ENCODE measurements around the gene USP51. TPM values are rescaled to one million over a fixed set of nuclear protein-coding genes. Genes with fewer than 3 reads are reported as not detected.
"Not testable (repeated sequence)": the region's sequence is repeated elsewhere in the genome, so short reads cannot be mapped to it uniquely, and the experiment has no call there.

The USP51 gene
- total RNA-seq, 1 experiment from 2014 or later = 1.7 TPM

DNA sequence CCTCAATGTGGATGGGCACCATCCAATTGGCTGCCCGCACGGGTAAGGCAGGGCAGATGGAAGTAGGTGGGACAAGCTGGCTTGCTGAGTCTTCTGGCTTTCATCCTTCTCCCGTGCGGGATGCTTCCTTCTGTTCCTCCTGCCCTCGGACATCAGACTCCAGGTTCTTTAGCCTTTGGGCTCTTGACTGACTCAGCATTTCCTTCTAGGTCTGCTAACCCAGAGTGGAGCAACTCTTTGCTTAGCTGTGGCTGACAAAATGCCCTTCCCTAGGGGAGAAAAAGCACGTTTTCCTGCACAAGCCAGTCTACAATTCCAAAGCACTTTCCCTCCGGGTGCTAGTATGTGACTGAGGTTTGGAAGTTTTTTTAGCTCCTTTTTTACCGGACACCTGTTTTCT, 9.7 kb downstream of the USP51 start:
- POLR2A ChIA-PET; intact Hi-C loops (cut with micrococcal nuclease; ENCODE audit: unreplicated experiment); DNase-seq (ENCODE audit: low read depth, low spot score); H3K4me3 ChIP-seq (ENCODE audit: low read depth in 2 of 2, low read length in 2 of 2); BruUV-seq (replicated peaks); H3K36me3 ChIP-seq (ENCODE audit: control insufficient read depth, insufficient read depth, low read length); in situ Hi-C loops (cut with HindIII; ENCODE audit: low pct_unique_long_range_greater_than_20kb, low sequenced_read_pairs); H3K27ac ChIP-seq (ENCODE audit: low read length); CTCF ChIA-PET; H3K9me3 ChIP-seq (ENCODE audit: control insufficient read depth, insufficient read depth, low read depth, low read length); H3K4me1 ChIP-seq (ENCODE audit: control insufficient read depth, insufficient read depth, low read length); H3K27me3 ChIP-seq (ENCODE audit: control insufficient read depth, insufficient read depth, low read length); ATAC-seq: not testable (repeated sequence)

DNA sequence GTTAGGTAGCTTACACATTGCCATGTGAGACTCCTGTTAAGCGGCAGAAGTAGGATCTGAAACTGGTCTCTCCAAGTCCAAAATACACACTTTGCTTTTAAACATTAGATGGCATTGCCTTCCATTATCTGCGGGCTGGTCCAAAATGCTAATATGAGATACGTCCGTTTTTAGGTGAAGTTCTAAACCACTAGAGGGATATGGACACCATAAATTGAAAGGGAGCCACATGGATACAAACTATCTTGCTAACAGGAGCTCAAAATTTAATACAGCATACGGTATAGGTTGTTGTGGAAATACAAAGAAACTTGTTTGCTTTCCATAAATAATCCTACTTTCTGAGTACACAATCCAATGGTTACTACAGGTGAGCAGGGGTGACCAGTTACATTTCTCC, 23.9 kb downstream of the USP51 start:
- H3K9me3 ChIP-seq (ENCODE audit: control insufficient read depth, insufficient read depth, low read depth, low read length); in situ Hi-C loops (cut with HindIII; ENCODE audit: low pct_unique_long_range_greater_than_20kb, low sequenced_read_pairs); H3K4me1 ChIP-seq (ENCODE audit: control insufficient read depth, insufficient read depth, low read length); H3K4me3 ChIP-seq (ENCODE audit: low read depth in 2 of 2, low read length in 2 of 2); H3K27ac ChIP-seq (ENCODE audit: low read length); DNase-seq (ENCODE audit: low read depth, low spot score); intact Hi-C loops (cut with micrococcal nuclease; ENCODE audit: unreplicated experiment); ATAC-seq; POLR2A ChIA-PET; CTCF ChIA-PET; H3K27me3 ChIP-seq (ENCODE audit: control insufficient read depth, insufficient read depth, low read length); H3K36me3 ChIP-seq (ENCODE audit: control insufficient read depth, insufficient read depth, low read length); BruUV-seq (replicated peaks): not testable (repeated sequence)

- POLR2A ChIA-PET; in situ Hi-C loops (cut with HindIII; ENCODE audit: low pct_unique_long_range_greater_than_20kb, low sequenced_read_pairs); BruUV-seq (replicated peaks); H3K27ac ChIP-seq (ENCODE audit: low read length); H3K9me3 ChIP-seq (ENCODE audit: control insufficient read depth, insufficient read depth, low read depth, low read length); H3K36me3 ChIP-seq (ENCODE audit: control insufficient read depth, insufficient read depth, low read length); H3K4me3 ChIP-seq (ENCODE audit: low read depth in 2 of 2, low read length in 2 of 2); H3K4me1 ChIP-seq (ENCODE audit: control insufficient read depth, insufficient read depth, low read length); H3K27me3 ChIP-seq (ENCODE audit: control insufficient read depth, insufficient read depth, low read length); ATAC-seq; DNase-seq (ENCODE audit: low read depth, low spot score); CTCF ChIA-PET; intact Hi-C loops (cut with micrococcal nuclease; ENCODE audit: unreplicated experiment): not testable (repeated sequence)
Observed at GRCh38 chrX:55465108-55465507, 24.5 kb downstream of the USP51 start.

DNA sequence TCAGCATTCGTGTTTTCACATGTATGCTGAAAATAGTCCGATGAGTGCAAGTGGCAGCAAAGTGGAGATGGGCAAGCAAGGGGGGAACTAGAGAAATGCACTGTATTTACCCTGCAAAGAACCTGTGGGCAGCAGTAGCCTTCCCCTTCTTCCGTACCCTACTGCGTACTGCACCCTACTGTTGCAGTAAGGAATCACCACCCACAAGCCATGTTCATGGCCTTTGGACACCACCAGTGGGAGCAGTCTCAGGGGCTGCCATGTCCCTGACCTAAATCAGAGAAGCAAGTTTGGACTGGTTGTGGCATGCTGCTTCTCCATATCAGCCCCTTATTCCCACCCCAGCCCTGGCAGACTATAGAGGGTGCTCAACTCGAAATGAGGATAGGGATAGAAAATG, 25.6 kb downstream of the USP51 start:
- H3K27me3 ChIP-seq (ENCODE audit: control insufficient read depth, insufficient read depth, low read length); H3K27ac ChIP-seq (ENCODE audit: low read length); CTCF ChIA-PET; H3K9me3 ChIP-seq (ENCODE audit: control insufficient read depth, insufficient read depth, low read depth, low read length); H3K4me1 ChIP-seq (ENCODE audit: control insufficient read depth, insufficient read depth, low read length); in situ Hi-C loops (cut with HindIII; ENCODE audit: low pct_unique_long_range_greater_than_20kb, low sequenced_read_pairs); BruUV-seq (replicated peaks); DNase-seq (ENCODE audit: low read depth, low spot score); POLR2A ChIA-PET; ATAC-seq; H3K4me3 ChIP-seq (ENCODE audit: low read depth in 2 of 2, low read length in 2 of 2); intact Hi-C loops (cut with micrococcal nuclease; ENCODE audit: unreplicated experiment); H3K36me3 ChIP-seq (ENCODE audit: control insufficient read depth, insufficient read depth, low read length): not testable (repeated sequence)

DNA sequence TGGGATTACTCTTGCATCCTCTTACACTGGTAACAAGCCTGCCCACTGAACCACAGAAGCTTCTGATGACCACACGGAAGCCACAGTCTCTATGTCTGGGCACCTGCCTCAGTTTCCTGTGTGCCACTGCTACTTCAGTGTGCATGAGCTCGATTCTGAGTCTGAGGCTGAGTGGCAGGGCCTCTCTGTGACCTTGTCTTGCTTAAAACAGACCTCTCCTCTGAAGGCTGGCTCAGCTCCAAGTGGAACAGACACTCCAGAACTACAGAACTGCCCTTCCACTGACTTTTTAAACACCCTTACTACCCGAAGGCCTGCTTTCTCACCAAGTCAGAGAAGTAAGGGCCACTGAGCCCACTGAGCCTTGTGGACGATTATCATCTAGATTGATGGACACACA, 29.7 kb downstream of the USP51 start:
- CTCF ChIA-PET; H3K36me3 ChIP-seq (ENCODE audit: control insufficient read depth, insufficient read depth, low read length); BruUV-seq (replicated peaks); intact Hi-C loops (cut with micrococcal nuclease; ENCODE audit: unreplicated experiment); DNase-seq (ENCODE audit: low read depth, low spot score); H3K27ac ChIP-seq (ENCODE audit: low read length); H3K4me3 ChIP-seq (ENCODE audit: low read depth in 2 of 2, low read length in 2 of 2); in situ Hi-C loops (cut with HindIII; ENCODE audit: low pct_unique_long_range_greater_than_20kb, low sequenced_read_pairs); H3K27me3 ChIP-seq (ENCODE audit: control insufficient read depth, insufficient read depth, low read length); H3K9me3 ChIP-seq (ENCODE audit: control insufficient read depth, insufficient read depth, low read depth, low read length); ATAC-seq; H3K4me1 ChIP-seq (ENCODE audit: control insufficient read depth, insufficient read depth, low read length); POLR2A ChIA-PET: not testable (repeated sequence)

DNA sequence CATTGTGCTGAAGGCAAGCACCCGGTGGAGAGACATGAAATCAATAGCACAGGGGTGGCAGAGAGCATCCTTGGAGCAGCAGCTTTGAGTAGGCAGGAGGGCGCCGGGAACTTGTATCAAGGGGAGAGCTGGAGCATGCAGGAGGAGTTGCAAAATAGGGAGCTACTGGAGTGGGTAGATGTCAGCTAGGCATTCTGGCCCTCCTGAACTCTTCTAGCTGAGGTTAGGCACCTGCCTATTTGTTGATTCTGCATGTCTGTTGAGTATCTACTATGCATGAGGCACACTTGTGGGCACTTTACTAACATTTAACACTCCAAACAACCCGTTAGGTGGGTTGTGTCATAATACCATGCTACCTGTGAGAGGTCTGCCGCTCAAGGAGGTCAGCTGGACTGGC, 30.2 kb downstream of the USP51 start:
- H3K27me3 ChIP-seq (ENCODE audit: control insufficient read depth, insufficient read depth, low read length); DNase-seq (ENCODE audit: low read depth, low spot score); ATAC-seq; in situ Hi-C loops (cut with HindIII; ENCODE audit: low pct_unique_long_range_greater_than_20kb, low sequenced_read_pairs); H3K4me3 ChIP-seq (ENCODE audit: low read depth in 2 of 2, low read length in 2 of 2); POLR2A ChIA-PET; CTCF ChIA-PET; H3K4me1 ChIP-seq (ENCODE audit: control insufficient read depth, insufficient read depth, low read length); H3K36me3 ChIP-seq (ENCODE audit: control insufficient read depth, insufficient read depth, low read length); H3K9me3 ChIP-seq (ENCODE audit: control insufficient read depth, insufficient read depth, low read depth, low read length); BruUV-seq (replicated peaks); intact Hi-C loops (cut with micrococcal nuclease; ENCODE audit: unreplicated experiment); H3K27ac ChIP-seq (ENCODE audit: low read length): not testable (repeated sequence)

- H3K27me3 ChIP-seq (ENCODE audit: control insufficient read depth, insufficient read depth, low read length); intact Hi-C loops (cut with micrococcal nuclease; ENCODE audit: unreplicated experiment); H3K4me3 ChIP-seq (ENCODE audit: low read depth in 2 of 2, low read length in 2 of 2); H3K4me1 ChIP-seq (ENCODE audit: control insufficient read depth, insufficient read depth, low read length); POLR2A ChIA-PET; in situ Hi-C loops (cut with HindIII; ENCODE audit: low pct_unique_long_range_greater_than_20kb, low sequenced_read_pairs); DNase-seq (ENCODE audit: low read depth, low spot score); CTCF ChIA-PET; H3K27ac ChIP-seq (ENCODE audit: low read length); H3K9me3 ChIP-seq (ENCODE audit: control insufficient read depth, insufficient read depth, low read depth, low read length); BruUV-seq (replicated peaks); ATAC-seq; H3K36me3 ChIP-seq (ENCODE audit: control insufficient read depth, insufficient read depth, low read length): not testable (repeated sequence)
Observed at GRCh38 chrX:55455708-55456107, 33.9 kb downstream of the USP51 start.

Data from Panc1 (cell line).